GM10248 (cell line): Measurements from ENCODE around the gene PAX6.

ENCODE experiments used
- CTCF ChIA-PET: fragments of 300-600 bp; sonication (Branson Sonifier 250); formaldehyde crosslinking; extraction: SDS; loops from one replicate; lab custom pipeline; 2021; ENCODE audit warnings: antibody characterized with exemption; lab: Yijun Ruan, JAX
- POLR2A ChIA-PET: fragments of 350-650 bp; sonication (Branson Sonifier 250); formaldehyde crosslinking; extraction: SDS; loops from one replicate; lab custom pipeline; 2020; ENCODE audit warnings: antibody characterized with exemption; lab: Yijun Ruan, JAX
- DNase-seq: peaks from one replicate; pipeline ENCODE4 v3.0.0; 2012; ENCODE audit errors: extremely low spot score
- TF ChIP-seq, protein P1 (sequence below): IDR thresholded peaks from 2 replicates; pipeline ENCODE4 v1.5.1; 2012; ENCODE audit warnings: mild to moderate bottlenecking, low read depth; ENCODE audit errors: extremely low read depth, missing control alignments, control extremely low read depth

The PAX6 gene

GRCh38 chr11:31798554-31799434, 12.3 kb downstream of the PAX6 start:
- TF ChIP-seq, protein P1, sequence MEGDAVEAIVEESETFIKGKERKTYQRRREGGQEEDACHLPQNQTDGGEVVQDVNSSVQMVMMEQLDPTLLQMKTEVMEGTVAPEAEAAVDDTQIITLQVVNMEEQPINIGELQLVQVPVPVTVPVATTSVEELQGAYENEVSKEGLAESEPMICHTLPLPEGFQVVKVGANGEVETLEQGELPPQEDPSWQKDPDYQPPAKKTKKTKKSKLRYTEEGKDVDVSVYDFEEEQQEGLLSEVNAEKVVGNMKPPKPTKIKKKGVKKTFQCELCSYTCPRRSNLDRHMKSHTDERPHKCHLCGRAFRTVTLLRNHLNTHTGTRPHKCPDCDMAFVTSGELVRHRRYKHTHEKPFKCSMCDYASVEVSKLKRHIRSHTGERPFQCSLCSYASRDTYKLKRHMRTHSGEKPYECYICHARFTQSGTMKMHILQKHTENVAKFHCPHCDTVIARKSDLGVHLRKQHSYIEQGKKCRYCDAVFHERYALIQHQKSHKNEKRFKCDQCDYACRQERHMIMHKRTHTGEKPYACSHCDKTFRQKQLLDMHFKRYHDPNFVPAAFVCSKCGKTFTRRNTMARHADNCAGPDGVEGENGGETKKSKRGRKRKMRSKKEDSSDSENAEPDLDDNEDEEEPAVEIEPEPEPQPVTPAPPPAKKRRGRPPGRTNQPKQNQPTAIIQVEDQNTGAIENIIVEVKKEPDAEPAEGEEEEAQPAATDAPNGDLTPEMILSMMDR: peak; percentile 47
- POLR2A ChIA-PET: no interaction called here
- DNase-seq: peak; percentile 64
- CTCF ChIA-PET: interaction anchor here (0.9 to 1.9 kb wide), 5 partner anchors 10 to 401 kb away, joined by 3 to 5 read pairs (median 4); no protein-coding TSS in a partner anchor

DNA sequence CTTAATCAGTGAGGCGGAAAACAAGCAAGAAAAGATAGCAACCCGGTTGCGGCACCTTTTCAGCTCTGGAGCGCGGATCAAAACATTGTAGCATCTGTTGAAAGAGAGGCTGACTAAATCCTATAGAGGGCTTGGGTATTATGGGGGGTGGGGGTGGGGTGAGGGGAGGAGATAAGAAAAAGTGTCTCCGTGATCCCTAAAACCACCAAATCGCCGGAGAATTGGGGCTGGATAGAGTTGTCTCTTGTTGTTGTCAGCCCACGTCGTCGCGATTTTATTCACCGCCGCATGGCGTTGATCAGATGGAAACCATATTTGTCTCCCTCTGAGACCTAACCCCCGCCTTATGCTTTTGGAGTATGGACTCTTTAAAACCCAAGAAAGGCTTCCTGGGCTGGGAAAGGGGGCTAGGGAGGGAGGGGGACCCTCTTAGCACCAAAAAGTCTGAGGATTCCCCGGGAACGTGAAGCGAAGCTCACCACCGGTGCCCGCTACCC, 13.0 kb downstream of the PAX6 start:
- DNase-seq: peak; percentile 11

GRCh38 chr11:31797190-31798056, 13.7 kb downstream of the PAX6 start:
- ChIA-PET POLR2A (no interaction called here), CTCF (no interaction called here)
- TF ChIP-seq, protein P1: no peak
- peak; percentile 13 for DNase-seq

More for the DNA sequence above, 13.0 kb downstream of the PAX6 start:
- ChIA-PET CTCF (interaction anchor here (1.0 to 1.9 kb wide), 3 partner anchors 10 to 400 kb away, joined by 4 to 5 read pairs (median 4); no protein-coding TSS in a partner anchor), POLR2A (no interaction called here)
- TF ChIP-seq, protein P1: no peak

DNA sequence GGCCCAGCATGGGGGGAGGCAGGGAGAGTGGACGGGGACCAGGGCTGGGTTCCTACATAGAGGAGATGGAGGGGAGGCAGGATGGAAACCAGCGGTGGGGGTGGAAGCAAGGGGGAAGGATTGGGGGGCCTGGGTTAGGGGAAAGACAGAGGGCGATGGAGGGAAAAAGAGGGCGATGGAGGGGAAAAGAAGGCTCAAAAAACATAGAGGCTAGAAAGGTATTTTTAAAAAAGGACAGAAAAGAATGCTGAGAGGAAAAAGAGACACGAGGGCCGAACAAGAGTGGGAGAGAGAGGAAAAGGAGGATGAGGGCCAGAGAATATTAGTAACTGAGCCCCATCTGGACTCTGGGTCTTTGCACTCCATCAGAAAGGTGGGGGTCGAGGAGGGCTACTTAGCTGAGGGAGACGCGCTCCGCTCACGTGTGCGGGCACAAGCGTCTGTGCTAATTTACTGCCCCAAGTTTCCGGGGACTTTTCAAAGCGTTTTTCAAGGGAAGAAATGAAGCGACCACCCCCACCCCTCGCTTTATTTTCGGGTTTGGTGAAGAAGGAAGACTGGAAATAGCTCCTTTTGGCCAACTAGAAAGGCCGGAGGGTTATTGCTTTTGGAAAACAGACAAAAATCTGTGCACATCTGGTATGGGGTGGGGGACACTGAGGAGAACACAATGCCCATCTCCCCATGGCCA, 14.5 kb downstream of the PAX6 start:
- DNase-seq: peak; percentile 9
- ChIA-PET POLR2A (no interaction called here), CTCF (no interaction called here)
- TF ChIP-seq, protein P1: no peak

DNA sequence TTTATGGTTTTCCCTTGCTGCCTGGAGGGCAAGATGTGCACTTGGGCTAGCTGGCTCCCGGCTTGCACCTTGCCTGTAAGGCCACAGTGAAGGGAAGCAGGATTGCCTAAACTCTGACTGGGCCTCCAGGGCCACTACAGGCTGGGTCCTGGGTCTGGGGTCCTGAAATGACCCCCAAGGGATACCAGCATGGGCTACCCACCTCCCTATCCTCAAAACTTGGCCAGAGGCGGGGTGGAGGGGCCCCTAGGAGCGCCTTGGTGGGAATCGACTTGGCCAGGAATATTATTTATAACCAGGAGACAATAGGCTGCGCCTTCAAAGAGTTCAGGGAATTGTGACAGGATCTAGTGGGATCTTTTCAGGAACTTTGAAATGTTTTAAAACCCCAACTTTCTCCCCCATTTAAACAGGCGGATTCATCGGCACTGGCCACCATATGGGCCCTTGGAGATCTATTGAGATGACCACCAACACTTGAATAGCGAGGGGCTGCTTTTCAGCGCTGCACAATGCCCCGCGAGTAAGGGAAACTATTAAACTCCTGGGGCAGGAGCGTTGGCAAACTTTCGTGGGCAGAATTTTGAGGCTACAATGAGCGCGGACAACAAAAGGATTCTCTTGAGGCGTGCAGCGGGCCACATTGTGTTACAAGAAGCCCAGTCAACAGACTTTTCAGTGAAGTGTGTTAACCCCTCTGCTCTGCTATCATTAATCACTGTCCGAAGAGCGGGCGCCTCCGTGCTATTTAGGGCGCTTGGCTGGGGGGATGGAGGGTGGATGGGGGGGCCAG, 15.2 kb downstream of the PAX6 start:
- ChIA-PET POLR2A (no interaction called here), CTCF (interaction anchor here (0.9 kb wide), 1 partner anchor 21 kb away, joined by 3 read pairs; no protein-coding TSS in a partner anchor)
- TF ChIP-seq, protein P1: no peak
- no peak for DNase-seq
